Esophagus muscularis mucosa (tissue), 4 donors: Measurements from ENCODE around the gene ABR. TPM values are rescaled to one million over a fixed set of nuclear protein-coding genes. Genes with fewer than 3 reads are reported as not detected.

Experiments
- DNase-seq: peaks from one replicate; pipeline ENCODE4 v3.0.0-alpha.2; 2017; ENCODE audit errors: extremely low spot score
- H3K27ac ChIP-seq, 4 donors: fragments of 200-600 bp; sonication (generic); replicated peaks in 1 of 4; 1 replicate in 3 of 4; 2 replicates in 1 of 4; pipeline ENCODE4 v1.5.1; 2016 to 2019; ENCODE audit warnings: mild to moderate bottlenecking in 1 of 4
- H3K27me3 ChIP-seq, 4 donors: fragments of 200-600 bp; sonication (generic); one replicate each; pipeline versions ENCODE4 v1.5.1 to v1.6.0; 2016 to 2019
- H3K36me3 ChIP-seq, 4 donors: fragments of 200-600 bp; sonication (generic); one replicate each; pipeline ENCODE4 v1.5.1; 2016 to 2019
- H3K4me1 ChIP-seq, 4 donors: fragments of 200-600 bp; sonication (generic); one replicate each; pipeline ENCODE4 v1.5.1; 2016 to 2019
- H3K4me3 ChIP-seq, 4 donors: fragments of 200-600 bp; sonication (generic); 1 replicate in 2 of 4; 2 replicates in 2 of 4; pipeline ENCODE4 v1.5.1; 2016 to 2019; ENCODE audit warnings: mild to moderate bottlenecking in 4 of 4, moderate library complexity in 1 of 4
- H3K9me3 ChIP-seq, 4 donors: fragments of 200-600 bp; sonication (generic); 1 replicate in 3 of 4; 2 replicates in 1 of 4; pipeline ENCODE4 v1.5.1; 2016 to 2019
- EP300 ChIP-seq: sonication (generic); formaldehyde crosslinking; IDR thresholded peaks from one replicate; pipeline ENCODE4 v1.6.1; 2017; ENCODE audit warnings: antibody characterized with exemption
- POLR2A ChIP-seq: fragments of 450-650 bp; IDR thresholded peaks from one replicate; pipeline ENCODE4 v1.6.1; 2017; ENCODE audit warnings: antibody characterized with exemption, moderate library complexity, mild to moderate bottlenecking, low read depth
- POLR2AphosphoS5 ChIP-seq, 2 donors: sonication (generic); formaldehyde crosslinking; IDR thresholded peaks; one replicate each; pipeline ENCODE4 v1.6.1; 2017; ENCODE audit warnings: antibody characterized with exemption in 2 of 2
- WGBS: methylation state at CpG from one replicate; pipeline ENCODE4 v1.1.5; 2018; 5-methylcytosine and 5-hydroxymethylcytosine counted together
- intact Hi-C: fragments of 100-400 bp; cut with DNase I; formaldehyde crosslinking; loops from one replicate; pipeline ENCODE4 v1.15.1; 2023
- total RNA-seq, 4 donors: library from RNA; depleted of rRNA; stranded (reverse); fragments of >200 nt; gene quantifications; one replicate each; pipeline versions ENCODE4 v1.1.0 to v1.2.1, GENCODE V29; 2016
- TF ChIP-seq, protein P1 (sequence below), 3 experiments: fragments of 200-600 bp in 2 of 3; fragments of 450-650 bp in 1 of 3; sonication (generic) in 2 of 3; IDR thresholded peaks; one replicate each; pipeline ENCODE4 v1.5.1; 2017 to 2019; ENCODE audit warnings: antibody characterized with exemption in 3 of 3, mild to moderate bottlenecking in 2 of 3, moderate library complexity in 1 of 3

ABR gene
- total RNA-seq, 4 donors from 2014 or later: 98.4 to 142 (median 114) TPM

DNA sequence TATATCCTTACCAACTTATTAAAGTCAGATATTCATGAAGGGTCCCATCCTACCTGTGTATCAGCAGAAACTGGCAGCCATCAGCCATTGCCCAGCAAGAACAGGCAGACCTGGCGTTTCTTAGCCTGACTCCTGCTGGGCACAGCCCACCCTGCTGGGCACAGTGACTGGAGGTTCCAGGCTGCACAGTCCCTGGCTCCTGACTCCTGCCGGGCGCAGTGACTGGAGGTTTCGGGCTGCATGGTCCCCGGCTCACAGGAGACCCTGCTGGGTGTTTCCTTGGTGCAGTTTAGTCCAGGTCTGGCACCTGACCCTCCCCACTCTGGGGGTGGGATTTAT, 176.2 kb downstream of the ABR start:
- no peaks in the 10 kb centered on the region for H3K9me3 ChIP-seq
- no peak for DNase-seq
- peaks cover 88 to 99% (median 95%) of the 10 kb centered on the region in 4 donors for H3K4me1 ChIP-seq
- intact Hi-C loops: no loop called here
- peaks cover 0 to 89% (median 46%) of the 10 kb centered on the region in 4 donors for H3K36me3 ChIP-seq
- H3K27ac ChIP-seq: peak overlapping the region; percentile 81 to 92 (median 88)
- H3K27me3 ChIP-seq: no peaks in the 10 kb centered on the region
- TF ChIP-seq POLR2A: no peak
- no peak for TF ChIP-seq EP300
- TF ChIP-seq POLR2AphosphoS5 (IDR thresholded peaks at IDR 0.05): no peak
- TF ChIP-seq, protein P1, sequence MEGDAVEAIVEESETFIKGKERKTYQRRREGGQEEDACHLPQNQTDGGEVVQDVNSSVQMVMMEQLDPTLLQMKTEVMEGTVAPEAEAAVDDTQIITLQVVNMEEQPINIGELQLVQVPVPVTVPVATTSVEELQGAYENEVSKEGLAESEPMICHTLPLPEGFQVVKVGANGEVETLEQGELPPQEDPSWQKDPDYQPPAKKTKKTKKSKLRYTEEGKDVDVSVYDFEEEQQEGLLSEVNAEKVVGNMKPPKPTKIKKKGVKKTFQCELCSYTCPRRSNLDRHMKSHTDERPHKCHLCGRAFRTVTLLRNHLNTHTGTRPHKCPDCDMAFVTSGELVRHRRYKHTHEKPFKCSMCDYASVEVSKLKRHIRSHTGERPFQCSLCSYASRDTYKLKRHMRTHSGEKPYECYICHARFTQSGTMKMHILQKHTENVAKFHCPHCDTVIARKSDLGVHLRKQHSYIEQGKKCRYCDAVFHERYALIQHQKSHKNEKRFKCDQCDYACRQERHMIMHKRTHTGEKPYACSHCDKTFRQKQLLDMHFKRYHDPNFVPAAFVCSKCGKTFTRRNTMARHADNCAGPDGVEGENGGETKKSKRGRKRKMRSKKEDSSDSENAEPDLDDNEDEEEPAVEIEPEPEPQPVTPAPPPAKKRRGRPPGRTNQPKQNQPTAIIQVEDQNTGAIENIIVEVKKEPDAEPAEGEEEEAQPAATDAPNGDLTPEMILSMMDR (IDR thresholded peaks at IDR 0.05): no peak
- 73% methylated on average over 3 of the region's 5 CpGs for WGBS
- no peak overlapping the region for H3K4me3 ChIP-seq

DNA sequence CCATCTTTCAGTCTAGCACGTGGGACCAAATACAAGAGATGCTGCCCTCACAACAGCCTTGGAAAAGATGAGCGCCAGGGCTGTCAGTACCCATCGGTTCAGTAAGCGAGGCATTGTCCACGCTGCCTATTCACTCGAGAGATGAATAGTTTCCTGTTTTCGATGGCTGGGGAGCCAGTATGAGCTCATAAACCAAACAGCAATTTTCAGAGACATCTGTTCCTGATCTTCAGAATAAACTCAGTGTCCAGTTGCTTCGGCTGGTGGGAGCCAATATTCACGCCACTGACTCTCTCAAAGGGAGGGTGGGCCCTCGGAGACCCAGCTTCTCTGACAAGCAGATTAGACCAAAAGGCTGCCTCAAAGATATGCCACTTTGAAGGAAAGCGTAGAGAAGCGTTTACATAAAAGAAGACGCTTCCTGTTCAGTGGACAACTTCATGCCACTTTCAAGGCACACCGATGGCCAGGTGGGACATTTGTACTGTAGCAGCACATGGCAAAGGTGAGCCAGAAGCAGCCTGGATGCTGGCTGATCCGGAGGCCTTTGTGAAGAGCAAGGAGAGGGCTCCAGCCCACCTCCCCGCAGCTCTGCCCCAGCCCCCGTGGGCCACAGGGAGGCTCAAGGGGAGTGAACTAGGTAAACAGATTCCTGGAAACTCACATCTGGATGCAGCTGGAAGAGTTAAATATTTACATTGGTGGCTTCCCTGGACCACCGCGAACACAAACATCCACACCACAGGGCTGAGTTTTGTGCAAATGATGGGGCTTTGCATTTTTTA, 176.8 kb downstream of the ABR start:
- no peaks in the 10 kb centered on the region for H3K9me3 ChIP-seq
- peaks cover 0 to 83% (median 40%) of the 10 kb centered on the region in 4 donors for H3K36me3 ChIP-seq
- TF ChIP-seq POLR2AphosphoS5 (IDR thresholded peaks at IDR 0.05): no peak
- TF ChIP-seq, protein P1 (IDR thresholded peaks at IDR 0.05): no peak
- TF ChIP-seq POLR2A: no peak
- no peak for TF ChIP-seq EP300
- peak overlapping the region; percentile 81 to 92 (median 88) for H3K27ac ChIP-seq
- H3K27me3 ChIP-seq: no peaks in the 10 kb centered on the region
- DNase-seq: no peak
- intact Hi-C loops: no loop called here
- WGBS: 35% methylated on average over 17 of the region's 19 CpGs
- peaks cover 92 to 99% (median 97%) of the 10 kb centered on the region in 4 donors for H3K4me1 ChIP-seq
- no peak overlapping the region for H3K4me3 ChIP-seq

DNA sequence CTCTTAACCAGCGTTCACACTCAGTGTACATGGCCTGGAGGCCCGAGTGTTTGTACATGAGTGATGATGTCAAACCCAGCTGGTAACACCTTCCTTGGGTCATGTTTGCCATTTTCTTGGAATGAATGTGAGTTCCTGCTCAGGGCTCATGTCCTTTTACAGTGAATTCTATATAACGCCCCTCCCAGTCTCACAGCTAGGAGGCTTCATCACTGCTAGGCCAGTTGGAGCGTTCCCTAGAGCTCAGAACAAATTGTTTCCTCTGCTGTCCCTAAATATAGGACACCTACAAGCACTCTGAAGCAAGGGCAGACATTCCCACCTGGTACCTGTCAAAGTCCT, 177.4 kb downstream of the ABR start:
- Histone ChIP-seq H3K27me3 (no peaks in the 10 kb centered on the region), H3K9me3 (no peaks in the 10 kb centered on the region), H3K27ac (peak overlapping the region; percentile 81 to 92 (median 88)), H3K4me3 (no peak overlapping the region), H3K4me1 (peaks cover 91 to 99% (median 97%) of the 10 kb centered on the region in 4 donors), H3K36me3 (peaks cover 0 to 77% (median 34%) of the 10 kb centered on the region in 4 donors)
- intact Hi-C loops: no loop called here
- no peak for DNase-seq
- peak; percentile 78 for TF ChIP-seq EP300
- TF ChIP-seq, protein P1 (IDR thresholded peaks at IDR 0.05): peak; percentile 11 to 20 (median 18)
- peak; percentile 78 to 83 for TF ChIP-seq POLR2AphosphoS5 (IDR thresholded peaks at IDR 0.05)
- no peak for TF ChIP-seq POLR2A
- 24% methylated on average over 4 of the region's 4 CpGs for WGBS

DNA sequence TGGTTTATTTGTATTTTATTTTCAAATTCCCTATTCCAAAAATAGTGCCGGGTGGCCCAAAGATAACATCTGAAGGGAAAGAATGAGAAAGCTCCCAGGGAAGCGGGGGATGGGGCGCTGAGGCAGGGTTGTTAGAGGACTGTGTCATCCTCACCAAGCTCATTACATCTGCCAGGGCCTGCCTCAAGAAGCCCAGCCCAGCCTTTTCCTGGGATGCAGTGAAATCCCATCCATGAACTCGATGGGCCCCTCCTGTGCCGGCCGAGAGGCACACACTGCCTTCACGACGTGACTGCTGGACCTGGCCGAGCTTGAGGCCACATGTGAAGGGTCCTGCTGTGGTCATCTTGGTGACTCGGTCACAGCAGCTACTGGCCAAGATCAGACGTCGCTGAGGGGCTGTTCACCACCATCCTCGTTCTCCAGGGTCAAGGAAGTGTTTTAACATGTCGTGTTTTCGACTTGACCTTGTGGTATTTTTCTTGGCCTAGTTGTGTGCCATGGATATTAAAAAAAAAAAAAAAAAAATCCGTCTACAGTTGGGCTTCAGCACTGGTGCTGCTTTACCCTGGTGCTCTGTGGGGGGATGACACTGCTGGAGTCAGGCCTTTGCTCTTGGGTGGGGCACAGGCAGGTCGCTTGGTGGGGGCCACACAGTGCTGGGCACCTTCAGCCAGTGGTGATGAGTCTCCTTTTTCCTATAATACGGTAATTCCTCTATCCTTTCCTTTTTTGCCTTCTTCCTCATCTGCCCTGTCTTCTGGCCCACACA, 178.0 kb downstream of the ABR start:
- H3K27me3 ChIP-seq: no peaks in the 10 kb centered on the region
- 60% methylated on average over 17 of the region's 18 CpGs for WGBS
- H3K4me3 ChIP-seq: no peak overlapping the region
- TF ChIP-seq, protein P1 (IDR thresholded peaks at IDR 0.05): no peak
- TF ChIP-seq EP300 (no peak), POLR2AphosphoS5 (IDR thresholded peaks at IDR 0.05) (no peak)
- H3K36me3 ChIP-seq: peaks cover 0 to 72% (median 29%) of the 10 kb centered on the region in 4 donors
- peak overlapping the region; percentile 81 to 92 (median 88) for H3K27ac ChIP-seq
- no peak for DNase-seq
- peaks cover 86 to 95% (median 93%) of the 10 kb centered on the region in 4 donors for H3K4me1 ChIP-seq
- intact Hi-C loops: loop anchor here (2.0 kb wide), 1 partner anchor 47 kb away; no protein-coding TSS in a partner anchor
- no peaks in the 10 kb centered on the region for H3K9me3 ChIP-seq
